ENCODE measurements around the gene OR10H4. TPM values are rescaled to one million over a fixed set of nuclear protein-coding genes. Genes with fewer than 3 reads are reported as not detected.

OR10H4 gene
- total RNA-seq, 1 experiment from 2014 or later: not detected

GRCh38 chr19:15976836-15977689 lies 28.3 kb downstream of the OR10H4 start:
- peaks cover 2% of the 10 kb centered on the region; the same call in 1 of the 2 replicates for H3K27me3 ChIP-seq (ENCODE audit: control insufficient read depth, insufficient read depth, low read length)
- in situ Hi-C loops (cut with HindIII; ENCODE audit: low pct_unique_long_range_greater_than_20kb, low sequenced_read_pairs): no loop called here
- DNase-seq (ENCODE audit: low read depth, low spot score): no peak
- no peaks in the 10 kb centered on the region for H3K9me3 ChIP-seq (ENCODE audit: control insufficient read depth, insufficient read depth, low read depth, low read length)
- ATAC-seq: no peak
- CTCF ChIA-PET: no interaction called here
- POLR2A ChIA-PET: no interaction called here
- no peak overlapping the region for H3K27ac ChIP-seq (ENCODE audit: low read length)
- H3K4me1 ChIP-seq (ENCODE audit: control insufficient read depth, insufficient read depth, low read length): no peaks in the 10 kb centered on the region
- H3K36me3 ChIP-seq (ENCODE audit: control insufficient read depth, insufficient read depth, low read length): no peaks in the 10 kb centered on the region
- no peak for TF ChIP-seq TCF7L2 (IDR thresholded peaks at IDR 0.05; ENCODE audit: low read depth, low read length)
- no peak for TF ChIP-seq CTCF (IDR thresholded peaks at IDR 0.05)
- TF ChIP-seq SIN3A (IDR thresholded peaks at IDR 0.05; ENCODE audit: borderline replicate concordance, insufficient read depth, low read depth, low read length): no peak
- TF ChIP-seq, protein P1, sequence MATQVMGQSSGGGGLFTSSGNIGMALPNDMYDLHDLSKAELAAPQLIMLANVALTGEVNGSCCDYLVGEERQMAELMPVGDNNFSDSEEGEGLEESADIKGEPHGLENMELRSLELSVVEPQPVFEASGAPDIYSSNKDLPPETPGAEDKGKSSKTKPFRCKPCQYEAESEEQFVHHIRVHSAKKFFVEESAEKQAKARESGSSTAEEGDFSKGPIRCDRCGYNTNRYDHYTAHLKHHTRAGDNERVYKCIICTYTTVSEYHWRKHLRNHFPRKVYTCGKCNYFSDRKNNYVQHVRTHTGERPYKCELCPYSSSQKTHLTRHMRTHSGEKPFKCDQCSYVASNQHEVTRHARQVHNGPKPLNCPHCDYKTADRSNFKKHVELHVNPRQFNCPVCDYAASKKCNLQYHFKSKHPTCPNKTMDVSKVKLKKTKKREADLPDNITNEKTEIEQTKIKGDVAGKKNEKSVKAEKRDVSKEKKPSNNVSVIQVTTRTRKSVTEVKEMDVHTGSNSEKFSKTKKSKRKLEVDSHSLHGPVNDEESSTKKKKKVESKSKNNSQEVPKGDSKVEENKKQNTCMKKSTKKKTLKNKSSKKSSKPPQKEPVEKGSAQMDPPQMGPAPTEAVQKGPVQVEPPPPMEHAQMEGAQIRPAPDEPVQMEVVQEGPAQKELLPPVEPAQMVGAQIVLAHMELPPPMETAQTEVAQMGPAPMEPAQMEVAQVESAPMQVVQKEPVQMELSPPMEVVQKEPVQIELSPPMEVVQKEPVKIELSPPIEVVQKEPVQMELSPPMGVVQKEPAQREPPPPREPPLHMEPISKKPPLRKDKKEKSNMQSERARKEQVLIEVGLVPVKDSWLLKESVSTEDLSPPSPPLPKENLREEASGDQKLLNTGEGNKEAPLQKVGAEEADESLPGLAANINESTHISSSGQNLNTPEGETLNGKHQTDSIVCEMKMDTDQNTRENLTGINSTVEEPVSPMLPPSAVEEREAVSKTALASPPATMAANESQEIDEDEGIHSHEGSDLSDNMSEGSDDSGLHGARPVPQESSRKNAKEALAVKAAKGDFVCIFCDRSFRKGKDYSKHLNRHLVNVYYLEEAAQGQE (IDR thresholded peaks at IDR 0.05; ENCODE audit: insufficient read depth in 1 of 2, low read depth in 2 of 2, low read length in 1 of 2): no peak
- no peak for TF ChIP-seq POLR2AphosphoS5 (IDR thresholded peaks at IDR 0.05; ENCODE audit: low read depth, low read length)
- BruUV-seq (replicated peaks): no TSS peak
- intact Hi-C loops (cut with micrococcal nuclease; ENCODE audit: unreplicated experiment): no loop called here
- H3K4me3 ChIP-seq (ENCODE audit: low read depth in 2 of 2, low read length in 2 of 2): no peak overlapping the region

DNA sequence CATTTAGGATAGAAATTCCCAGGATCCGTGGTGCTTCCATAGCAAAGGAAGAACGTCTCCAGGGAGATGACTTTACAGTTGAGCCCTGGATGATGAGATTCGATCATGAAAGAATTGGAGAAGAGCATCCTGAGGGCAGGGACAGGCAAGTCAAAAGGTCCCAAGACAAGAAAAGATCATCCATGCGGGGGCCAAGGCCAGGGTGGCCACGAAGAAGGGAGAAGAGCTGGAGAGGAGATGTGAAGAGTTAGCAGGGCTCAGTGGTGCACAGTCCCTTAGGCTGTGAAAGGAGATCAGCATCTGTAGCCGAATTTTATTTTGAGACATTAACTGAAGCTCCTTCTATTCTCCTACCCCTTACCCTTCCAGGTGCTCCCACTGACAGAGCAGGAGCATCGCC lies 28.9 kb downstream of the OR10H4 start:
- TF ChIP-seq POLR2AphosphoS5 (IDR thresholded peaks at IDR 0.05; ENCODE audit: low read depth, low read length): no peak
- TF ChIP-seq TCF7L2 (IDR thresholded peaks at IDR 0.05; ENCODE audit: low read depth, low read length): no peak
- TF ChIP-seq, protein P1 (IDR thresholded peaks at IDR 0.05; ENCODE audit: insufficient read depth in 1 of 2, low read depth in 2 of 2, low read length in 1 of 2): no peak
- no peak for TF ChIP-seq SIN3A (IDR thresholded peaks at IDR 0.05; ENCODE audit: borderline replicate concordance, insufficient read depth, low read depth, low read length)
- no peak for TF ChIP-seq CTCF (IDR thresholded peaks at IDR 0.05)
- BruUV-seq (replicated peaks): no TSS peak
- no peak for DNase-seq (ENCODE audit: low read depth, low spot score)
- Histone ChIP-seq H3K36me3 (ENCODE audit: control insufficient read depth, insufficient read depth, low read length) (no peaks in the 10 kb centered on the region), H3K27me3 (ENCODE audit: control insufficient read depth, insufficient read depth, low read length) (peaks cover 2% of the 10 kb centered on the region; the same call in 1 of the 2 replicates), H3K27ac (ENCODE audit: low read length) (no peak overlapping the region), H3K9me3 (ENCODE audit: control insufficient read depth, insufficient read depth, low read depth, low read length) (no peaks in the 10 kb centered on the region), H3K4me3 (ENCODE audit: low read depth in 2 of 2, low read length in 2 of 2) (no peak overlapping the region), H3K4me1 (ENCODE audit: control insufficient read depth, insufficient read depth, low read length) (no peaks in the 10 kb centered on the region)
- intact Hi-C loops (cut with micrococcal nuclease; ENCODE audit: unreplicated experiment) (no loop called here), in situ Hi-C loops (cut with HindIII; ENCODE audit: low pct_unique_long_range_greater_than_20kb, low sequenced_read_pairs) (no loop called here)
- POLR2A ChIA-PET: no interaction called here
- no peak for ATAC-seq
- CTCF ChIA-PET: interaction anchor here (0.6 kb wide), 1 partner anchor 59 kb away, joined by 3 read pairs; no protein-coding TSS in a partner anchor
